ENCODE results near the gene SLC27A5.
A peak's percentile ranks its signal among the peaks of the same experiment; 100 is the strongest.
"Not testable (repeated sequence)": the region's sequence is repeated elsewhere in the genome, so short reads cannot be mapped to it uniquely, and the experiment has no call there.

Gene SLC27A5

DNA sequence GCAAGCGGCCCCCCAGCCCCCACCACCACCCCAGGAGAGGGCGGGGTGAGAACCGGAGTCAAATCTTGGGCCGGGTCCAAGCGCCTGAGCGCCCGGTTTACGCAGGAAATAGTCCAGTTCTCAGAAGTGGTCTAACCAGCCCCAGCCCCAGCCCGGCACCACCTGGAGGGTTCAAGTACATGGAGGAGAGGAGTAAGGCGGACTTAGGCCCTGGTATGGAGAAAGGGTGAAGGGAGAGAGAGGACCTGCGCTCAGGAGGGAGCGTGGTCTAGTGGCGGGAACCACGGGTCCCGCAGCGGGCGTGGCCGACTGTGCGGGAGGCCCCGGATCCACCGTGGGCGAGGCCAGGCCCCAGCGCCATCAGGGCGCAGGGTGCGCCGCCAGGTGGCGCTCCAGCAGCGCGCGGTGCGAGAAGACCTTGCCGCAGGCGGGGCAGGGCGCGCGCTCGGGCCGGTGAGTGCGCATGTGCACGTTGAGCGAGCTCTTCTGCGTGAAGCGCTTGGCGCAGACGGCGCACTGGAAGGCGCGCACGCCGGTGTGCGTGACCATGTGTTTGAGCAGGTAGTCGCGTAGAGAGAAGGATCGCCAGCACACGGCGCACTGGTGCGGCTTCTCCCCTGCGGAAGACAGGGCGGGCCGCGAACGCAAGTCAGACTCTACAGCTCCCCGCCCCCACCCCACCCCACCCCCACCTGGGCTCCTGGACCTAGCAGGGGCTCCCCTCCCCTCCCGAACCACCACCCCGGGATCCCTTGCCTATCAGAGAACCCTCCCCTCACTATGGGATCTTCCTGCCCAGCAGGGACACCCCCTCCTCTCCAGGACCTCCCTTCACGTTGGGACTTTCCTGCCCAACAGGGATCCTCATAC is 2.1 kb upstream of the SLC27A5 start:
- H3K79me1 ChIP-seq (ENCODE audit: low read length), result peaks cover 21% of the 10 kb centered on the region
- peak; percentile 96 for DNase-seq
- H3K4me1 ChIP-seq (ENCODE audit: control insufficient read depth, low read depth, low read length), result peaks cover 11% of the 10 kb centered on the region
- peak overlapping the region; percentile 92 for H3K9ac ChIP-seq (ENCODE audit: low read length)
- H3K56ac ChIP-seq (ENCODE audit: low read length), result peak overlapping the region; percentile 94
- no peak overlapping the region for H2BK15ac ChIP-seq (replicated peaks; ENCODE audit: low read depth)
- H2BK120ac ChIP-seq (ENCODE audit: low read depth, low read length), result no peak overlapping the region
- no peak overlapping the region for H4K8ac ChIP-seq (ENCODE audit: low read depth, low read length)
- H3K4me3 ChIP-seq (ENCODE audit: low read length), result peak overlapping the region; percentile 47
- H3K4ac ChIP-seq (ENCODE audit: low read depth, low read length), result peak overlapping the region; percentile 28
- H3K27ac ChIP-seq (ENCODE audit: low read depth, low read length), result no peak overlapping the region
- H3K4me2 ChIP-seq (ENCODE audit: low read length), result peak overlapping the region; percentile 88
- no peak overlapping the region for H3K23ac ChIP-seq (ENCODE audit: low read length)
- H3K18ac ChIP-seq (ENCODE audit: low read length), result no peak overlapping the region
- no peaks in the 10 kb centered on the region for H3K27me3 ChIP-seq (ENCODE audit: insufficient read depth, low read length, poor library complexity)
- H2BK5ac ChIP-seq (ENCODE audit: low read length), result peak overlapping the region; percentile 56
- H3K36me3 ChIP-seq (ENCODE audit: control insufficient read depth, insufficient read depth, low read length), result peaks cover 5% of the 10 kb centered on the region
- WGBS (ENCODE audit: extremely low coverage, insufficient coverage, low lambda C conversion rate), result no CpG with 5 or more reads among the region's 66 CpGs
- peaks cover 18% of the 10 kb centered on the region for H3K79me2 ChIP-seq (ENCODE audit: control insufficient read depth, insufficient read depth, low read length)
- H4K5ac ChIP-seq (ENCODE audit: low read length), result peak overlapping the region; percentile 1
- peak overlapping the region; percentile 99 for H2AK5ac ChIP-seq (ENCODE audit: low read length)

DNA sequence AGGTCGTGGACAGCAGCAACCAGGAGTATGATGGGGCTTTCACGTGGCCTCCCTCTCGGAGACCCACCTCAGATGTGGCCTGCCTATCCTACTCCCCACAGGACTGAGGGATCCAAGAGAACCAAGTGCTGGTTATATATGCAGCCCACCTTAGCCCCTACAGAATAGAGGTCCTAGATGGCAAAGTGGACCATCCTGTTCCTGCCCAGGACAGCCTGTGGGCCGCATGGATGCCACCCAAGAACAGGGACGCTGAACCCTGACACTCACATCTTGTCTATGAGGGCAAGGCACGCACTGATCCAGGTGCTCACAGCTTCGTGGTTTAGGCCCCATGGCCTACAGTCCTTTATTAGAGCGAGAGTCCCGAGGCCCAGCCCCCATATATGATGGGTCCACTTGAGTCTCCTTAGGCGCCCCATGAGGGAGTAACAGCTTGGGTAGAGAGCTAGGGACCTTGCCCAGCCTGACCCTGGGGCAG is 1.5 kb upstream of the SLC27A5 start:
- Histone ChIP-seq H2BK5ac (ENCODE audit: low read length) (no peak overlapping the region), H3K9ac (ENCODE audit: low read length) (peak overlapping the region; percentile 75), H3K79me2 (ENCODE audit: control insufficient read depth, insufficient read depth, low read length) (peaks cover 11% of the 10 kb centered on the region), H3K23ac (ENCODE audit: low read length) (peak overlapping the region; percentile 92), H3K4me2 (ENCODE audit: low read length) (no peak overlapping the region), H4K5ac (ENCODE audit: low read length) (no peak overlapping the region), H3K56ac (ENCODE audit: low read length) (peak overlapping the region; percentile 71), H2AK5ac (ENCODE audit: low read length) (no peak overlapping the region), H3K4ac (ENCODE audit: low read depth, low read length) (peak overlapping the region; percentile 28), H2BK15ac (replicated peaks; ENCODE audit: low read depth) (no peak overlapping the region), H4K8ac (ENCODE audit: low read depth, low read length) (no peak overlapping the region), H3K27me3 (ENCODE audit: insufficient read depth, low read length, poor library complexity) (no peaks in the 10 kb centered on the region), H3K4me1 (ENCODE audit: control insufficient read depth, low read depth, low read length) (peaks cover 6% of the 10 kb centered on the region), H3K27ac (ENCODE audit: low read depth, low read length) (no peak overlapping the region), H3K79me1 (ENCODE audit: low read length) (peaks cover 16% of the 10 kb centered on the region), H3K36me3 (ENCODE audit: control insufficient read depth, insufficient read depth, low read length) (peaks cover 5% of the 10 kb centered on the region), H3K18ac (ENCODE audit: low read length) (no peak overlapping the region), H3K4me3 (ENCODE audit: low read length) (no peak overlapping the region), H2BK120ac (ENCODE audit: low read depth, low read length) (no peak overlapping the region)
- WGBS (ENCODE audit: extremely low coverage, insufficient coverage, low lambda C conversion rate), result no CpG with 5 or more reads among the region's 10 CpGs
- no peak for DNase-seq

DNA sequence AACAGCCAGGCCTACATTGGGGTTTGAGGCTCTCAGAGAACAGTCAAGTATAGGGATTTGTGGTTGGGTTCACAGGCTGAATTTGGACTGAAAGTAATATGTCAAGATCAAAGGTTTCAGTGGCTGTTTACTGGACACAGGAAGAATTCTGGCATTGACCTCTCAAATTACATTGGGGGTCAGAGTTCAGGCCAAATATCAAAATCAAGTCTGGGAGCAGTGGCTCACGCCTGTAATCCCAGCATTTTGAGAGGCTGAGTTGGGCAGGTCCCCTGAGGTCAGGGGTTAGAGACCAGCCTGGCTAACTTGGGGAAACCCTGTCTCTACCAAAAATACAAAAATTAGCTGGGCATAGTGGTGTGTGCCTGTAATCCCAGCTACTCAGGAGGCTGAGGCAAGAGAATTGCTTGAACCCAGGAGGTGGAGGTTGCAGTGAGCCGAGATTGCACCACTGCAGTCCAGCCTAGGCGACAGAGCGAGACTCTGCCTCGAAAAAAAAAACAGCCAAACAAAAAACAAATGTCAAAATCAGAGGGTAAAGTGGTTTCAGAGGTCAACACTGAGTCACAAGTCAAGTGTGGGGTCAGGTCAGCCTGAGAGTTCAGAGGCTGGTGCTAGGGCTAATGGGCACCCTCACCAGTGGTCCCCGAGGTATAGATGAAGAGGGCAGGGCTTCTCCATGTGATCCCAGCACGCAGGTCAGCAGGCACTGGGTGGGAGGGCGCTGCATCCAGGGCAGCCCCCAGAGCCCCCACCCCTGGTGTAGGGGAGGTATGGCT is 1.5 kb downstream of the SLC27A5 start:
- H3K18ac ChIP-seq (ENCODE audit: low read length), result no peak overlapping the region
- peaks cover 3% of the 10 kb centered on the region for H3K79me1 ChIP-seq (ENCODE audit: low read length)
- no peak overlapping the region for H3K4me2 ChIP-seq (ENCODE audit: low read length)
- no peak for DNase-seq
- no peaks in the 10 kb centered on the region for H3K36me3 ChIP-seq (ENCODE audit: control insufficient read depth, insufficient read depth, low read length)
- no peak overlapping the region for H3K27ac ChIP-seq (ENCODE audit: low read depth, low read length)
- H2BK5ac ChIP-seq (ENCODE audit: low read length), result no peak overlapping the region
- H3K4me3 ChIP-seq (ENCODE audit: low read length), result no peak overlapping the region
- no peak overlapping the region for H4K8ac ChIP-seq (ENCODE audit: low read depth, low read length)
- no peak overlapping the region for H2AK5ac ChIP-seq (ENCODE audit: low read length)
- H3K27me3 ChIP-seq (ENCODE audit: insufficient read depth, low read length, poor library complexity), result no peaks in the 10 kb centered on the region
- H3K9ac ChIP-seq (ENCODE audit: low read length), result no peak overlapping the region
- H3K4me1 ChIP-seq (ENCODE audit: control insufficient read depth, low read depth, low read length), result peaks cover 3% of the 10 kb centered on the region
- no peak overlapping the region for H3K4ac ChIP-seq (ENCODE audit: low read depth, low read length)
- H3K56ac ChIP-seq (ENCODE audit: low read length), result no peak overlapping the region
- H4K5ac ChIP-seq (ENCODE audit: low read length), result no peak overlapping the region
- no CpG with 5 or more reads among the region's 8 CpGs for WGBS (ENCODE audit: extremely low coverage, insufficient coverage, low lambda C conversion rate)
- no peak overlapping the region for H3K23ac ChIP-seq (ENCODE audit: low read length)
- H3K79me2 ChIP-seq (ENCODE audit: control insufficient read depth, insufficient read depth, low read length), result peaks cover 3% of the 10 kb centered on the region
- H2BK120ac ChIP-seq (ENCODE audit: low read depth, low read length), result no peak overlapping the region
- H2BK15ac ChIP-seq (replicated peaks; ENCODE audit: low read depth), result no peak overlapping the region

- WGBS (ENCODE audit: extremely low coverage, insufficient coverage, low lambda C conversion rate), result no CpG with 5 or more reads among the region's 11 CpGs
Observed at GRCh38 chr19:58509731-58510083, 2.1 kb downstream of the SLC27A5 start.

GRCh38 chr19:58507602-58508223 is 4.1 kb downstream of the SLC27A5 start:
- H2BK5ac ChIP-seq (ENCODE audit: low read length); H3K4me1 ChIP-seq (ENCODE audit: control insufficient read depth, low read depth, low read length); H4K5ac ChIP-seq (ENCODE audit: low read length); H3K56ac ChIP-seq (ENCODE audit: low read length); H3K18ac ChIP-seq (ENCODE audit: low read length); H3K4ac ChIP-seq (ENCODE audit: low read depth, low read length); H2AK5ac ChIP-seq (ENCODE audit: low read length); H3K4me3 ChIP-seq (ENCODE audit: low read length); H3K27ac ChIP-seq (ENCODE audit: low read depth, low read length); H3K79me1 ChIP-seq (ENCODE audit: low read length); DNase-seq; H2BK15ac ChIP-seq (replicated peaks; ENCODE audit: low read depth); H3K36me3 ChIP-seq (ENCODE audit: control insufficient read depth, insufficient read depth, low read length); H3K79me2 ChIP-seq (ENCODE audit: control insufficient read depth, insufficient read depth, low read length); H3K23ac ChIP-seq (ENCODE audit: low read length); H4K8ac ChIP-seq (ENCODE audit: low read depth, low read length); H3K27me3 ChIP-seq (ENCODE audit: insufficient read depth, low read length, poor library complexity); H2BK120ac ChIP-seq (ENCODE audit: low read depth, low read length); H3K4me2 ChIP-seq (ENCODE audit: low read length); H3K9ac ChIP-seq (ENCODE audit: low read length): not testable (repeated sequence)
- no CpG with 5 or more reads among the region's 8 CpGs for WGBS (ENCODE audit: extremely low coverage, insufficient coverage, low lambda C conversion rate)

More at GRCh38 chr19:58509731-58510083, 2.1 kb downstream of the SLC27A5 start:
- Histone ChIP-seq H3K4ac (ENCODE audit: low read depth, low read length) (no peak overlapping the region), H3K36me3 (ENCODE audit: control insufficient read depth, insufficient read depth, low read length) (no peaks in the 10 kb centered on the region), H4K8ac (ENCODE audit: low read depth, low read length) (no peak overlapping the region), H3K27me3 (ENCODE audit: insufficient read depth, low read length, poor library complexity) (no peaks in the 10 kb centered on the region), H3K56ac (ENCODE audit: low read length) (no peak overlapping the region), H3K4me3 (ENCODE audit: low read length) (no peak overlapping the region), H3K4me1 (ENCODE audit: control insufficient read depth, low read depth, low read length) (peaks cover 3% of the 10 kb centered on the region), H3K18ac (ENCODE audit: low read length) (no peak overlapping the region), H3K27ac (ENCODE audit: low read depth, low read length) (no peak overlapping the region), H3K23ac (ENCODE audit: low read length) (no peak overlapping the region), H3K79me1 (ENCODE audit: low read length) (peaks cover 3% of the 10 kb centered on the region), H3K4me2 (ENCODE audit: low read length) (no peak overlapping the region), H3K9ac (ENCODE audit: low read length) (no peak overlapping the region), H2BK120ac (ENCODE audit: low read depth, low read length) (no peak overlapping the region), H2BK5ac (ENCODE audit: low read length) (no peak overlapping the region), H4K5ac (ENCODE audit: low read length) (no peak overlapping the region), H3K79me2 (ENCODE audit: control insufficient read depth, insufficient read depth, low read length) (peaks cover 3% of the 10 kb centered on the region), H2AK5ac (ENCODE audit: low read length) (no peak overlapping the region), H2BK15ac (replicated peaks; ENCODE audit: low read depth) (no peak overlapping the region)
- DNase-seq, result no peak

Data from mesendoderm (in vitro differentiated cells).